Naive thymus-derived CD4-positive, alpha-beta T cell (primary cell): ENCODE results near the gene PQBP1. TPM values are rescaled to one million over a fixed set of nuclear protein-coding genes. Genes with fewer than 3 reads are reported as not detected.
A peak's percentile ranks its signal among the peaks of the same experiment; 100 is the strongest.
"Not testable (repeated sequence)": the region's sequence is repeated elsewhere in the genome, so short reads cannot be mapped to it uniquely, and the experiment has no call there.

ENCODE experiments used
- ATAC-seq: fragments of 150-1000 bp; cut with Tn5 transposase; 2 replicates; pipeline ENCODE4 v1.10.0; 2021; ENCODE audit warnings: mild to moderate bottlenecking, moderate library complexity
- CTCF ChIA-PET: fragments of 350-600 bp; sonication (Branson Sonifier 250); formaldehyde crosslinking; loops from one replicate; lab custom pipeline; 2021; ENCODE audit warnings: antibody characterized with exemption; lab: Charles Lee
- POLR2A ChIA-PET: fragments of 350-600 bp; sonication (Branson Sonifier 250); formaldehyde crosslinking; loops from one replicate; lab custom pipeline; 2021; ENCODE audit warnings: antibody characterized with exemption, inconsistent platforms; lab: Charles Lee
- DNase-seq, 9 donors: peaks; one replicate each; pipeline versions ENCODE4 v3.0.0 to v3.0.0-alpha.2; 2020 to 2022; ENCODE audit warnings: mixed read lengths in 1 of 9
- H3K27ac ChIP-seq: one replicate; pipeline ENCODE4 v1.7.0; 2013; ENCODE audit warnings: mild to moderate bottlenecking, low read depth, low read length, moderate library complexity
- H3K27me3 ChIP-seq, 2 donors: one replicate each; pipeline ENCODE4 v1.7.0; 2013; ENCODE audit warnings: low read length in 2 of 2, mild to moderate bottlenecking in 2 of 2, moderate library complexity in 2 of 2; ENCODE audit not compliant: control insufficient read depth in 2 of 2, insufficient read depth in 2 of 2
- H3K36me3 ChIP-seq, 3 experiments: 1 replicate in 2 of 3; 2 replicates in 1 of 3; pipeline ENCODE4 v1.7.0; 2013; ENCODE audit warnings: low read length in 3 of 3, mild to moderate bottlenecking in 3 of 3, moderate library complexity in 1 of 3; ENCODE audit not compliant: insufficient read depth in 3 of 3, control insufficient read depth in 2 of 3
- H3K4me1 ChIP-seq, 2 donors: one replicate each; pipeline ENCODE4 v1.7.0; 2013; ENCODE audit warnings: low read length in 2 of 2, mild to moderate bottlenecking in 2 of 2, moderate library complexity in 1 of 2; ENCODE audit not compliant: control insufficient read depth in 2 of 2, insufficient read depth in 2 of 2
- H3K4me3 ChIP-seq: 2 replicates; pipeline ENCODE4 v1.7.0; 2013; ENCODE audit warnings: mild to moderate bottlenecking, low read length
- H3K9me3 ChIP-seq, 3 experiments: 1 replicate in 2 of 3; 2 replicates in 1 of 3; pipeline ENCODE4 v1.7.0; 2013; ENCODE audit warnings: low read length in 3 of 3; ENCODE audit not compliant: control insufficient read depth in 2 of 3
- H3K27ac Mint-ChIP-seq, 9 donors: one replicate each; pipeline ENCODE4 v1.8.0; 2020 to 2022; ENCODE audit warnings: mixed read lengths in 9 of 9, mild to moderate bottlenecking in 8 of 9, moderate library complexity in 5 of 9, inconsistent platforms in 2 of 9
- H3K27me3 Mint-ChIP-seq, 5 donors: one replicate each; pipeline ENCODE4 v1.8.0; 2021 to 2022; ENCODE audit warnings: mixed read lengths in 5 of 5, mild to moderate bottlenecking in 1 of 5
- H3K36me3 Mint-ChIP-seq, 5 donors: one replicate each; pipeline ENCODE4 v1.8.0; 2020 to 2022; ENCODE audit warnings: mixed read lengths in 5 of 5, mild to moderate bottlenecking in 3 of 5, inconsistent platforms in 1 of 5
- H3K4me1 Mint-ChIP-seq, 7 donors: one replicate each; pipeline ENCODE4 v1.8.0; 2020 to 2022; ENCODE audit warnings: mixed read lengths in 7 of 7, mild to moderate bottlenecking in 3 of 7, inconsistent platforms in 1 of 7
- H3K4me3 Mint-ChIP-seq, 10 donors: one replicate each; pipeline ENCODE4 v1.8.0; 2020 to 2022; ENCODE audit warnings: mild to moderate bottlenecking in 10 of 10, mixed read lengths in 10 of 10, moderate library complexity in 6 of 10, inconsistent platforms in 2 of 10
- H3K9me3 Mint-ChIP-seq, 11 donors: one replicate each; pipeline ENCODE4 v1.8.0; 2020 to 2022; ENCODE audit warnings: mixed read lengths in 11 of 11, mild to moderate bottlenecking in 4 of 11, inconsistent platforms in 1 of 11, moderate library complexity in 1 of 11
- intact Hi-C, 2 donors: fragments of 100-400 bp; cut with micrococcal nuclease; formaldehyde crosslinking; loops; one replicate each; pipeline ENCODE4 v1.15.1; 2023
- polyA plus RNA-seq, 2 donors: library from polyadenylated mRNA; unstranded; fragments of 300-500 nt; fragmentation: Illumina TruSeq; gene quantifications; one replicate each; pipeline ENCODE4 v1.2.3, GENCODE V29; 2021
- total RNA-seq, 6 experiments: library from RNA in 5 of 6; stranded (reverse) in 5 of 6; gene quantifications; 1 replicate in 5 of 6; 2 replicates in 1 of 6; pipeline ENCODE4 v1.2.3 and lab custom pipeline; 2021 to 2026

PQBP1 gene
- total and polyA plus RNA-seq, 7 experiments from 2014 or later: 64.1 to 125 (median 80.3) TPM

DNA sequence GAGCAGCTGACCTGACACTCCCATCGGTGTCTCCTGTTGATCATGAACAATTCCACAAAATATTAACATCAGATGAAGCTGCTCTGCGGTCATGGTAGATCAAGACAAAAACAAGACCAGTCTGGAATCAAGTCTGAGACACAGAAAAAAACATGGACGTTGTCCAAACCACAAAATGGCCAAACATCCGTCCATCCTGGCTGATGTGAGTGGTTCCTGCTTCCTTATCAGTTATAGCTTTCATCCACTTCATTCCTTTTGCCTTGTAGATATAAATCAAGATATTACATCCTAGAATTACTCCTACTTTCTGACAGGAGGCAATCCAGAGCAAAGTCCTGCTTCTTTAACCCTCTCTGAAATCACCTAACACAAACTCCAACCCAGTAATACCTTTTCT, 33.5 kb upstream of the PQBP1 start:
- Histone ChIP-seq H3K27ac (no peak overlapping the region), H3K27me3 (no peaks in the 10 kb centered on the region), H3K4me3 (no peak overlapping the region), H3K9me3 (no peaks in the 10 kb centered on the region), H3K36me3 (no peaks in the 10 kb centered on the region), H3K4me1 (no peaks in the 10 kb centered on the region)
- H3K4me1 Mint-ChIP-seq: no peaks in the 10 kb centered on the region
- ATAC-seq (no peak), DNase-seq (no peak)
- H3K4me3 Mint-ChIP-seq: no peak overlapping the region
- ChIA-PET CTCF (no interaction called here), POLR2A (no interaction called here)
- H3K36me3 Mint-ChIP-seq: no peaks in the 10 kb centered on the region
- intact Hi-C loops: no loop called here
- peaks cover 0 to 1% (median 0%) of the 10 kb centered on the region in 11 donors for H3K9me3 Mint-ChIP-seq
- no peak overlapping the region for H3K27ac Mint-ChIP-seq
- peaks cover 0 to 4% (median 0%) of the 10 kb centered on the region in 5 donors for H3K27me3 Mint-ChIP-seq

DNA sequence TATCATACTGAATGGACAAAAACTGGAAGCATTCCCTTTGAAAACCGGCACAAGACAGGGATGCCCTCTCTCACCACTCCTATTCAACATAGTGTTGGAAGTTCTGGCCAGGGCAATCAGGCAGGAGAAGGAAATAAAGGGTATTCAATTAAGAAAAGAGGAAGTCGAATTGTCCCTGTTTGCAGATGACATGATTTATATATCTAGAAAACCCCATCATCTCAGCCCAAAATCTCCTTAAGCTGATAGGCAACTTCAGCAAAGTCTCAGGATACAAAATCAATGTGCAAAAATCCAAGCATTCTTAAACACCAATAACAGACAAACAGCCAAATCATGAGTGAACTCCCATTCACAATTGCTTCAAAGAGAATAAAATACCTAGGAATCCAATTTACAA, 25.7 kb upstream of the PQBP1 start:
- H3K4me3 Mint-ChIP-seq, CTCF ChIA-PET, POLR2A ChIA-PET, H3K36me3 ChIP-seq, H3K9me3 ChIP-seq, H3K9me3 Mint-ChIP-seq, H3K4me1 Mint-ChIP-seq, intact Hi-C loops, H3K27me3 ChIP-seq, H3K27ac ChIP-seq, DNase-seq, H3K4me1 ChIP-seq, H3K4me3 ChIP-seq, H3K27me3 Mint-ChIP-seq, ATAC-seq, H3K36me3 Mint-ChIP-seq, H3K27ac Mint-ChIP-seq: not testable (repeated sequence)

DNA sequence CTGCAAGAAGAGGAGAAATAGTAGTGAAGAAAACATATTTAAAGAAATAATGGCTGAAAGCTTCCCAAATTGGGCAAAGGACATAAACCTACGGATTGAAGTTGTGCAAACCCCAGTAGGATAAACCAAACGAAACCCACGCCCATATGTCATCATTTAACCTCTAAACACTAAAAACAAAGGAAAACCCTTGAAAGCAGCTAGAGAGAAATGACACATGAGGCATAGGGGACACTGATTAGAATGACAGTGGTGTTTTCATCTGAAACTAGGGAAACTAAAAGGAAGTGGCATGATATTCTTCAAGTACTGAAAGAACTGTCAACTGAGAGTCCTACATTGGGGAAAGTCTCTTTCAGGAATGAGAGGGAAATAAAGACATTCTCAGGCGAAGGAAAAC, 20.8 kb upstream of the PQBP1 start:
- intact Hi-C loops, H3K4me3 ChIP-seq, POLR2A ChIA-PET, ATAC-seq, H3K27me3 ChIP-seq, CTCF ChIA-PET, H3K36me3 ChIP-seq, H3K9me3 ChIP-seq, H3K36me3 Mint-ChIP-seq, DNase-seq, H3K27ac ChIP-seq, H3K4me3 Mint-ChIP-seq, H3K4me1 Mint-ChIP-seq, H3K4me1 ChIP-seq, H3K27me3 Mint-ChIP-seq, H3K9me3 Mint-ChIP-seq: not testable (repeated sequence)
- peak overlapping the region in 1 of 9 donors; percentile 18 for H3K27ac Mint-ChIP-seq

DNA sequence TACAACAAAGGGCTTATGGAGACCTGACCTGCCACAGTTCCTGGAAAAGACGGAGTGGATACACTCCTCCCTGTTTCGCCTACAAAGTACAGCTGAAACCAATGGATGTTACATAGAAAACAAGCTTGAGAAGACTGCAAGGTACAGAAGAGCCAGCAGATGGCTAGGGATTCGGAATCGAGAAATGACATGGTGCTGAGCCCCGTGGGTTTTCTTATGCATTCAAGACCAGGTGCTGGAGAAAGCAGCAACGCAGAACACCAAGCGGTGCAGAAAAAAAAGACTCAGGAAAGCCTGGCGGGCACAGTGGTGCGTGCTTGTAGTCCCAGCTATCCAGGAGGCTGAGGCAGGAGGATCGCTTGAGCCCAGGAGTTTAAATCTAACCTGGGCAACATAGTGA, 14.0 kb upstream of the PQBP1 start:
- no peaks in the 10 kb centered on the region for H3K4me1 ChIP-seq
- Mint-ChIP-seq H3K27me3 (peaks cover 0 to 4% (median 0%) of the 10 kb centered on the region in 5 donors), H3K27ac (no peak overlapping the region), H3K36me3 (no peaks in the 10 kb centered on the region), H3K4me1 (no peaks in the 10 kb centered on the region), H3K4me3 (no peak overlapping the region), H3K9me3 (no peaks in the 10 kb centered on the region)
- no peaks in the 10 kb centered on the region for H3K36me3 ChIP-seq
- ChIA-PET CTCF (no interaction called here), POLR2A (interaction anchor here (0.6 kb wide), 1 partner anchor 347 kb away, joined by 3 read pairs; no protein-coding TSS in a partner anchor)
- DNase-seq (no peak), ATAC-seq (no peak)
- H3K27ac ChIP-seq: no peak overlapping the region
- no peaks in the 10 kb centered on the region for H3K27me3 ChIP-seq
- intact Hi-C loops: no loop called here
- no peak overlapping the region for H3K4me3 ChIP-seq
- H3K9me3 ChIP-seq: no peaks in the 10 kb centered on the region

DNA sequence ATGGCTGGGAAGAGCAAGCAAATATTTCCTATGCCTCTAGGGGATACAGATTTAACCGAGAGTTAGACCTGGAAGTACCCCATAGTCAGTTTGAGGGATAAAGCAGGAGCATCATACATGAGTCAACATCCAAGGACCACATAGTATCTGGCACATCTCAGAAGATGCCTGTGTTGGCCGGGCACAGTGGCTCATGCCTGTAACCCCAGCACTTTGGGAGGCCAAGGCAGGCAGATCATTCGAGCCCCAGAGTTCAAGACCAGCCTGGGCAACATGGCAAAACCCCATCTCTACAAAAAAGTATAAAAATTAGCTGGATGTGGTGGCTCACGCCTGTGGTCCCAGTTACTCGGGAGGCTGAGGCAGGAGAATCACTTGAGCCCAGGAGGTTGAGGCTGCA, 11.1 kb upstream of the PQBP1 start:
- CTCF ChIA-PET, POLR2A ChIA-PET: not testable (repeated sequence)

DNA sequence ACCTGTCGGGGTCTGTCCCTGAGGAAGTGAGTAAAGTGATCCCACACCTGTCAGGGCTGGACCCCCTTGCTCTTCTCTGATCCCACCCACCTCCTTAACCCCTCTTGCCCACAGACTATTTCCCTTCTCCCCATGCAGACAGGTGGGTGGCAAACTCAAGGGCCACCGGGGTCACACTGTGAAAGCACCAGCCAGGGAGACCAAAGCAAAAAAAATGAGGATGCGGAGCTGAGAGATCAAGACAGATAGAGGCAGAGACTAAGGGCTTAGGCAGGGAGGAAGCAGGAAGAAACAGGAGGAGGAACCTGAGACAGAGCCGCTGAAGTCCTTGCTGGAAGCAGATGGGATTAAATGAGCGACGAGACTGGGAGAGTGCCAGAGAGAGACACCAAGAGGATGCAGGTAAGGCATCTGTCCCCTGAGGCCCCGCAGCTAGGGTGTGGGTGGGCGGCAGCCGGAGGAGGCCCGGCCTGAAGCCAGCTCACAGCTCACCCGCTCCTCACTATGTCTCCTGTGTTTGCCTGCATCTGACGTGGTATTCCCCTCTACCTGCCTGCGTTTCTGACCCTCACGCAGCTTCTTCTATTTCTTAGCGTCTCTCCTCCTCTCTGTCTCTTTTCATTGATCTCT, 7.3 kb upstream of the PQBP1 start:
- Histone ChIP-seq H3K27me3 (no peaks in the 10 kb centered on the region), H3K4me1 (peaks cover 4% of the 10 kb centered on the region in 2 donors), H3K27ac (peak overlapping the region; percentile 81), H3K36me3 (peaks cover 0 to 13% (median 0%) of the 10 kb centered on the region in 3 experiments), H3K4me3 (peak overlapping the region; percentile 53), H3K9me3 (no peaks in the 10 kb centered on the region)
- ChIA-PET CTCF (interaction anchor here (0.6 to 1.9 kb wide), 4 partner anchors 56 to 242 kb away, joined by 3 to 7 read pairs (median 4); no protein-coding TSS in a partner anchor), POLR2A (interaction anchor here (0.5 to 5.3 kb wide), 6 partner anchors 25 to 351 kb away, joined by 3 to 48 read pairs (median 4); partner anchors contain the start of genes HDAC6 and TBC1D25)
- intact Hi-C loops: loop anchor here (2.0 to 10.0 kb wide), 5 partner anchors 152 to 374 kb away; partner anchors contain the start of genes MAGIX (in 2 of the 2), FOXP3 (in 1 of the 2), GPKOW (in 1 of the 2) and PPP1R3F (in 1 of the 2)
- Mint-ChIP-seq H3K9me3 (peaks cover 0 to 2% (median 0%) of the 10 kb centered on the region in 11 donors), H3K4me1 (peaks cover 10 to 21% (median 16%) of the 10 kb centered on the region in 7 donors), H3K27me3 (no peaks in the 10 kb centered on the region), H3K27ac (peak overlapping the region; percentile 78 to 93 (median 87)), H3K36me3 (peaks cover 0 to 2% (median 0%) of the 10 kb centered on the region in 5 donors), H3K4me3 (peak overlapping the region; percentile 73 to 98 (median 92))
- DNase-seq (no peak), ATAC-seq (no peak)

More for the DNA sequence above, 11.1 kb upstream of the PQBP1 start:
- H3K4me1 Mint-ChIP-seq: peaks cover 5 to 12% (median 10%) of the 10 kb centered on the region in 7 donors
- H3K27me3 ChIP-seq, H3K9me3 Mint-ChIP-seq, H3K9me3 ChIP-seq, ATAC-seq, H3K4me1 ChIP-seq, H3K27me3 Mint-ChIP-seq, H3K27ac ChIP-seq, H3K4me3 Mint-ChIP-seq, H3K27ac Mint-ChIP-seq, H3K4me3 ChIP-seq, H3K36me3 Mint-ChIP-seq, DNase-seq, intact Hi-C loops, H3K36me3 ChIP-seq: not testable (repeated sequence)
